PC-9 (cell line): ENCODE results near the gene VANGL1.

ENCODE experiments used
- CTCF ChIP-seq: fragments of 200-600 bp; sonication (generic); conservative IDR thresholded peaks from 2 replicates; pipeline ENCODE4 v1.6.1; 2017; ENCODE audit warnings: mixed run types, antibody characterized with exemption, mild to moderate bottlenecking, moderate library complexity
- EZH2 ChIP-seq: fragments of 200-600 bp; sonication (generic); IDR thresholded peaks from 2 replicates; pipeline ENCODE4 v1.8.0; 2017; ENCODE audit warnings: antibody characterized with exemption, low read depth

- TF ChIP-seq CTCF, result no peak
- TF ChIP-seq EZH2, result no peak
Measured at GRCh38 chr1:115632251-115633026, 9.3 kb upstream of the VANGL1 start.
